Measurements from ENCODE around the gene C16orf96.

C16orf96 gene

DNA sequence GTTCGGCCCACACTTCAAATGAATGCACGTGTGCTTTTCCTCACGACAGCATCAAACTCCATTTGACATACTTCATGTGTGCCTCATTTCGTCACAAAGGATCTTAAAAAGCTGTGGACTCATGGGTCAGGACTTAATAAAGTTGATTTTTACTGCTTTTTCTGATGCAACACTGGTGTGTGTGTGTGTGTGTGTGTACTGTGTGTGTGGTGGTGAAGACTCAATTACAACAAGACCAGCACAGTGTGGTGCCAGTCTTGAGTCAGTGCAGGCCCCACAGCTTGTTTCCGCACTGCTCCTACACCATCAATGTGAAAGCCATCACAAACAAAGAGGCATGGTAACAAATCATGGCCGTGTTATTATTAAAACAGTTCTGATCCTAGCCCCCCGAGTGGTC, 35.2 kb upstream of the C16orf96 start:
- Histone ChIP-seq H3K27ac (ENCODE audit: low read depth, low read length) (no peak overlapping the region), H3K9me3 (ENCODE audit: insufficient read depth, low read length) (no peaks in the 10 kb centered on the region), H3K27me3 (ENCODE audit: low read length) (no peaks in the 10 kb centered on the region), H3K4me3 (ENCODE audit: insufficient read depth, low read length, poor library complexity, severe bottlenecking) (no peak overlapping the region), H2AFZ (ENCODE audit: low read depth, low read length, severe bottlenecking) (no peak overlapping the region), H3K36me3 (ENCODE audit: low read length) (no peaks in the 10 kb centered on the region), H3K4me2 (ENCODE audit: low read depth, low read length, poor library complexity, severe bottlenecking) (no peak overlapping the region), H3K9ac (ENCODE audit: low read length) (no peak overlapping the region), H3F3A (ENCODE audit: insufficient read depth) (0 out of 2 replicates have a peak, but pooled peaks cover 2% of the 10 kb centered on the region), H3K79me2 (ENCODE audit: insufficient read depth, low read length) (no peaks in the 10 kb centered on the region), H4K20me1 (ENCODE audit: low read depth, low read length) (no peaks in the 10 kb centered on the region), H3K9me2 (replicated peaks; ENCODE audit: insufficient read depth, low read length) (no peaks in the 10 kb centered on the region)
- TF ChIP-seq, protein P1, sequence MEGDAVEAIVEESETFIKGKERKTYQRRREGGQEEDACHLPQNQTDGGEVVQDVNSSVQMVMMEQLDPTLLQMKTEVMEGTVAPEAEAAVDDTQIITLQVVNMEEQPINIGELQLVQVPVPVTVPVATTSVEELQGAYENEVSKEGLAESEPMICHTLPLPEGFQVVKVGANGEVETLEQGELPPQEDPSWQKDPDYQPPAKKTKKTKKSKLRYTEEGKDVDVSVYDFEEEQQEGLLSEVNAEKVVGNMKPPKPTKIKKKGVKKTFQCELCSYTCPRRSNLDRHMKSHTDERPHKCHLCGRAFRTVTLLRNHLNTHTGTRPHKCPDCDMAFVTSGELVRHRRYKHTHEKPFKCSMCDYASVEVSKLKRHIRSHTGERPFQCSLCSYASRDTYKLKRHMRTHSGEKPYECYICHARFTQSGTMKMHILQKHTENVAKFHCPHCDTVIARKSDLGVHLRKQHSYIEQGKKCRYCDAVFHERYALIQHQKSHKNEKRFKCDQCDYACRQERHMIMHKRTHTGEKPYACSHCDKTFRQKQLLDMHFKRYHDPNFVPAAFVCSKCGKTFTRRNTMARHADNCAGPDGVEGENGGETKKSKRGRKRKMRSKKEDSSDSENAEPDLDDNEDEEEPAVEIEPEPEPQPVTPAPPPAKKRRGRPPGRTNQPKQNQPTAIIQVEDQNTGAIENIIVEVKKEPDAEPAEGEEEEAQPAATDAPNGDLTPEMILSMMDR (IDR thresholded peaks at IDR 0.05; ENCODE audit: insufficient read depth, low read length, poor library complexity, severe bottlenecking) = no peak
- TF ChIP-seq EZH2phosphoT487 (conservative IDR thresholded peaks at IDR 0.05; ENCODE audit: low read length) = no peak

- H3K4me2 ChIP-seq (ENCODE audit: low read depth, low read length, poor library complexity, severe bottlenecking) = no peak overlapping the region
Observed at GRCh38 chr16:4522051-4522581, 34.0 kb upstream of the C16orf96 start.

GRCh38 chr16:4523686-4524085, 32.5 kb upstream of the C16orf96 start:
- Histone ChIP-seq H3K4me2 (ENCODE audit: low read depth, low read length, poor library complexity, severe bottlenecking) (no peak overlapping the region), H3K9ac (ENCODE audit: low read length) (no peak overlapping the region), H3K36me3 (ENCODE audit: low read length) (no peaks in the 10 kb centered on the region), H2AFZ (ENCODE audit: low read depth, low read length, severe bottlenecking) (no peak overlapping the region), H3K9me2 (replicated peaks; ENCODE audit: insufficient read depth, low read length) (no peaks in the 10 kb centered on the region), H3K9me3 (ENCODE audit: insufficient read depth, low read length) (no peaks in the 10 kb centered on the region), H3K27me3 (ENCODE audit: low read length) (no peaks in the 10 kb centered on the region), H4K20me1 (ENCODE audit: low read depth, low read length) (no peaks in the 10 kb centered on the region), H3K4me3 (ENCODE audit: insufficient read depth, low read length, poor library complexity, severe bottlenecking) (no peak overlapping the region), H3F3A (ENCODE audit: insufficient read depth) (peaks cover 5% of the 10 kb centered on the region), H3K27ac (ENCODE audit: low read depth, low read length) (no peak overlapping the region), H3K79me2 (ENCODE audit: insufficient read depth, low read length) (no peaks in the 10 kb centered on the region)
- TF ChIP-seq EZH2phosphoT487 (conservative IDR thresholded peaks at IDR 0.05; ENCODE audit: low read length) = no peak
- TF ChIP-seq, protein P1 (IDR thresholded peaks at IDR 0.05; ENCODE audit: insufficient read depth, low read length, poor library complexity, severe bottlenecking) = no peak

More at GRCh38 chr16:4522051-4522581, 34.0 kb upstream of the C16orf96 start:
- H3K27me3 ChIP-seq (ENCODE audit: low read length) = no peaks in the 10 kb centered on the region
- TF ChIP-seq, protein P1 (IDR thresholded peaks at IDR 0.05; ENCODE audit: insufficient read depth, low read length, poor library complexity, severe bottlenecking) = no peak
- no peak for TF ChIP-seq EZH2phosphoT487 (conservative IDR thresholded peaks at IDR 0.05; ENCODE audit: low read length)
- H3K9ac ChIP-seq (ENCODE audit: low read length) = no peak overlapping the region; the same call in 1 of the 2 replicates
- H3F3A ChIP-seq (ENCODE audit: insufficient read depth) = no peaks in the 10 kb centered on the region
- H4K20me1 ChIP-seq (ENCODE audit: low read depth, low read length) = no peaks in the 10 kb centered on the region
- H3K9me3 ChIP-seq (ENCODE audit: insufficient read depth, low read length) = no peaks in the 10 kb centered on the region
- H3K27ac ChIP-seq (ENCODE audit: low read depth, low read length) = no peak overlapping the region
- no peak overlapping the region for H2AFZ ChIP-seq (ENCODE audit: low read depth, low read length, severe bottlenecking)
- no peaks in the 10 kb centered on the region for H3K79me2 ChIP-seq (ENCODE audit: insufficient read depth, low read length)
- H3K9me2 ChIP-seq (replicated peaks; ENCODE audit: insufficient read depth, low read length) = no peaks in the 10 kb centered on the region
- H3K36me3 ChIP-seq (ENCODE audit: low read length) = no peaks in the 10 kb centered on the region
- no peak overlapping the region for H3K4me3 ChIP-seq (ENCODE audit: insufficient read depth, low read length, poor library complexity, severe bottlenecking)

Measured in SU-DHL-6 (cell line).